Tibial nerve (tissue), 4 donors: Measurements from ENCODE around the gene PAX6.

Experiments used
- EP300 ChIP-seq, 2 donors: sonication (generic); formaldehyde crosslinking; IDR thresholded peaks; one replicate each; pipeline ENCODE4 v1.6.1; 2017; ENCODE audit warnings: antibody characterized with exemption in 2 of 2, mild to moderate bottlenecking in 1 of 2
- POLR2A ChIP-seq, 2 donors: fragments of 450-650 bp; IDR thresholded peaks; one replicate each; pipeline ENCODE4 v1.6.1; 2017; ENCODE audit warnings: antibody characterized with exemption in 2 of 2, mild to moderate bottlenecking in 2 of 2, moderate library complexity in 2 of 2
- TF ChIP-seq, protein P1 (sequence below), 5 experiments: fragments of 200-600 bp in 3 of 5; fragments of 450-650 bp in 2 of 5; sonication (generic) in 3 of 5; IDR thresholded peaks; one replicate each; pipeline ENCODE4 v1.5.1; 2016 to 2019; ENCODE audit warnings: antibody characterized with exemption in 5 of 5, mild to moderate bottlenecking in 3 of 5, moderate library complexity in 2 of 5

DNA sequence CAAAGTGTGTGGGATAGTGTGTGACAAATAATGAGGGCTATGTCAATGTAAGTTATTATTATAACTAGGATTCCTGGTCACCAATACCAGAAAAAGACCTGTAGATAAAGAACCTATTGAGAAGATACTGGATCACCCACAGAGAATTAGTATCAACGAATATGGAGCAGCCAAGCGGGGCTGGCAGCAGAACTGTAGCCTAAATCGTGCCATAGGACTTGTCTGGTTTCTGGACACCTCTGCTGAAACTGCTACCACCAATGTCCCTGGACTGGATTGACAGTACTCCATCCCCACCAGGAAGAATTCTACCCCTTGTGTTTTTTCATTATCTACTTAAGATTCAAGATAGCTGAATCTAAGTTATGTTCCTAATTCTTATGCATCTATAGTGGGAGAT is 30.3 kb upstream of the PAX6 start:
- TF ChIP-seq, protein P1, sequence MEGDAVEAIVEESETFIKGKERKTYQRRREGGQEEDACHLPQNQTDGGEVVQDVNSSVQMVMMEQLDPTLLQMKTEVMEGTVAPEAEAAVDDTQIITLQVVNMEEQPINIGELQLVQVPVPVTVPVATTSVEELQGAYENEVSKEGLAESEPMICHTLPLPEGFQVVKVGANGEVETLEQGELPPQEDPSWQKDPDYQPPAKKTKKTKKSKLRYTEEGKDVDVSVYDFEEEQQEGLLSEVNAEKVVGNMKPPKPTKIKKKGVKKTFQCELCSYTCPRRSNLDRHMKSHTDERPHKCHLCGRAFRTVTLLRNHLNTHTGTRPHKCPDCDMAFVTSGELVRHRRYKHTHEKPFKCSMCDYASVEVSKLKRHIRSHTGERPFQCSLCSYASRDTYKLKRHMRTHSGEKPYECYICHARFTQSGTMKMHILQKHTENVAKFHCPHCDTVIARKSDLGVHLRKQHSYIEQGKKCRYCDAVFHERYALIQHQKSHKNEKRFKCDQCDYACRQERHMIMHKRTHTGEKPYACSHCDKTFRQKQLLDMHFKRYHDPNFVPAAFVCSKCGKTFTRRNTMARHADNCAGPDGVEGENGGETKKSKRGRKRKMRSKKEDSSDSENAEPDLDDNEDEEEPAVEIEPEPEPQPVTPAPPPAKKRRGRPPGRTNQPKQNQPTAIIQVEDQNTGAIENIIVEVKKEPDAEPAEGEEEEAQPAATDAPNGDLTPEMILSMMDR (IDR thresholded peaks at IDR 0.05) = no peak
- TF ChIP-seq EP300 (IDR thresholded peaks at IDR 0.05) (no peak), POLR2A (IDR thresholded peaks at IDR 0.05) (no peak)
